CD4-positive, alpha-beta T cell treated with Interleukin-12 subunit alpha and Interleukin-12 subunit beta, for 1 hour (primary cell): ENCODE measurements around the gene SLC4A8.
A peak's percentile ranks its signal among the peaks of the same experiment; 100 is the strongest.

Experiments used
- DNase-seq: peaks from one replicate; pipeline ENCODE4 v3.0.0-alpha.2; 2020

The SLC4A8 gene

DNA sequence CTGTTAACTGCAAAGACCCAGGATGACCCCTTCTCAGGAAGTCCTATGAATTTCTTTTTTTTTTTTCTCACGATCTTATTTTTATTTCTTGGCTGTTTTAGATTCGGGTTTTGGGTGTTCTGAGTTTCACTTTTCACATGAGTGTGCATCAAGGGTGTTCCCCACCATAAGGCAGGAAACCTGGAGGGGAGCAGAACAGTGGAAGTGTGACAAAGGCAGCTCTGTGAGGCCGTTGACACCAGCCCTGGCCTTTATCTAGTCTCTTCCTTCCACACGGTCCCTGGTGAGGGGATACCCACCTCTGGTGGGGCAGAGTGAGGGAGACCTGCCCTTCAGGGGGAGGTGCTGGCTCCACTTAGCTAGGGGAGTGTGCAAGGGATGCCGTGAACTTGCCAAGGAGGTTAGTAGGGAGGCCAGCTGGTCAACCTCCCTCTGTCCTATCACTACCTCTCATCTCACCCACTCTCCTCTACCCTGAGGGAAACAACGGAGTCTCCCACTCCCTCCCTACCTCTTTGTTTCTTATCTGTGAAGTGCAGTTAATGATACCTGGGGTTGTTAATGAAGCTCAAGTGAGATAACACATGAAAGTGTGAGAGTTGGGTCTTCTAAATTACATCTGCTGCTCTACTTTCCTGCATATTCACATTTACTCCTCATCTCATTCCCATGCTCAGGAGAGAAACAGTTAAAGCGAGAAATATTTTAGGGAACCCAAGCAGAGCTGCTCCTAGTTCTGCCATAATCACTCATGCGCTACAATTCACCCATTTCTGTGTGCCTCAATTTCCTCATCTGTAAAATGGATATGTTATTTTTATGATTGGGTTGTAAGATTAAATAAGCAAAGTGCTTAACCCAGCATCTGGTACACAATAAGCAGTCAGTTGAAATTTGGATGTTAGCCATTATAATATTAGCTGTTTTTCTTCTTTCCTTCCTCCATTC is 29.1 kb upstream of the SLC4A8 start:
- DNase-seq = peak; percentile 28

DNA sequence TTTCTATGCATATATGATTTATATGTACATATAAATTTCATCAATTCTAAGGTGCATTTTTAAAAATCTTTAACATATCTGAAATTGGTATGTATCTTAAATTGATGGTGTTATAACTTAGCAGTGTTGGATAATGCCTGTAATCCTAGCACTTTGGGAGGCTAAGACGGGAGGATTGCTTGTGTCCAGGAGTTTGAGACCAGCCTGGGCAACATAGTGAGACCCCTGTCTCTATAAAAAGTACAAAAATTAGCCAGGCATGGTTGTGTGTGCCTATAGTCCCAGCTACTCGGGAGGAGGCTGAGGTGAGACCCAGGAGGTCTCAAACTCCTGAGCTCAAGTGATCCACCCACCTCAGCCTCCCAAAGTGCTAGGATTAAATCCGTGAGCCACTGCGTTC is 27.0 kb upstream of the SLC4A8 start:
- DNase-seq = no peak

GRCh38 chr12:51399891-51400290 is 24.7 kb upstream of the SLC4A8 start:
- no peak for DNase-seq

DNA sequence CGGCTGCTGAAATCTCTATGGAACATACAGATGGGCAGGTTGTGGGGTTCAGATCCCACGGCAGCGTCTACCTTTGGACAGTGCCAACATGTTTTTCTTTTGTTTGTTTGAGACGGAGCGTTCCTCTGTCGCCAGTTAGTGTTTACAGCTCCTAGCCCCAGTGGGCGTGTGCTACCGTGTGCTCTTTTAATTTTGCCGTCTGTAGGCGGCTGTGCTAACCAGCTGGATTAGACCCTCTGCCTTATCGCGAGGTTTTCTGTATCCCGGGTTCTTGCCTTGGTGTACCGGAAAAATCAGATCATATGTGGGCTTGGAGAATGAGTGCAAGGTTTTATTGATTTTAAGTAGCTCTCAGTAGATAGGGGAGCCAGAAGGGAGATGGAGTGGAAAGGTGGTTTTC is 23.6 kb upstream of the SLC4A8 start:
- no peak for DNase-seq

- no peak for DNase-seq
Observed at GRCh38 chr12:51401486-51401885, 23.1 kb upstream of the SLC4A8 start.

DNA sequence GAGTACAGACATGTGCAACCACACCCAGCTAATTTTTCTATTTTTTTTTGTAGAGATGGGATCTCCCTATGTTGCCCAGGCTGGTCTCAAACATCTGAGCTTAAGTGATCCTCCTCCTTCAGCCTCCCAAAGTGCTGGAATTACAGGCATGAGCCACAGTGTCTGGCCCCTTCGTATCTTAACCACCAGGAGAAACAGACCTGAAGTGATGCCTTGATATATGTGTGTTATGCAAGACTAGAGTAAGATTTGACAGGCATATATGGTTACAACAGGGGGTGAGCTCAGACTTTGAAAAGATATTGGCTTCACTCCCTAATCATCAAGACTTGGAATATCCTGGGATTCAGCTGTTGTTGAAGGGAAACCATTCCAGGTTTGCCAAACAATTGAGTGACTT is 22.7 kb upstream of the SLC4A8 start:
- no peak for DNase-seq

GRCh38 chr12:51403159-51403558 is 21.5 kb upstream of the SLC4A8 start:
- no peak for DNase-seq

GRCh38 chr12:51403681-51404136 is 20.9 kb upstream of the SLC4A8 start:
- DNase-seq = no peak

DNA sequence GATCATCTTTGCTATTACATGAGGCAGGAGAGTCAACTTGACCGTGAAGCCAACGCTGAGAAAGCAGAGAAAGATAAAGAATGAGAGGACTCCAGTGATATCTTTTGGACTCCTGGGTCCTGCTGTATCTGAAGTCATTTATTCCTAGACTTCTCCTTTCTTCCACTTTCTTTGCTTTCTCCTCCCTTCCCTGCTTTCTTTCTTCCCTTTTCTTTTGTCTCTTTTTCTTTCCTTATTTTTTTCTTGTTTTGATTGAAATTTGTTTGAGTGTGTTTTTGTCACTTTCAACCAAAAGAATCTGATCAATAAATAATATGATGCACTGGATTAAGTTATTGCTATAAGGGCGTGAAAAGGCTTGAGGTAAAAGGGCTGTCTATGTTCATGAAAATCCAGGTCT is 20.0 kb upstream of the SLC4A8 start:
- no peak for DNase-seq

DNA sequence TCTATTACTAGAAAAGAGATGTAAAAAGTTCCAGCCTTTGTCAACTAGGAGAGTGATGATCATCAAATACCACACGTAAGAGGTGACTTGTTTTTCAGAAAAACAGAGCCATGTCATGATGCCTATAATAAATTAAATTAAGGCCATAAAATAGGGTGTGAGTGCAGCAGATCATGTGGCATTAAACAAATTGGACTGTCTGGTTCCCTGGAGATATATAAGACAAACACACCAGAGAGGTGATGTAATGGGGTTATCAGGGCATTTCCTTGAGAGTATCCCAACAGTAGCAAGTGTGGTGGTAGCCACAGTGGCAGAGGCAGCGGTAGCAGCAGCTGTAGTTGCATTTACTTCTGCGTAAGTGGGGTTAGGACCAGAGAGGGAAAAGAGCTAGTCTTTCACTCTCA is 18.8 kb upstream of the SLC4A8 start:
- no peak for DNase-seq

DNA sequence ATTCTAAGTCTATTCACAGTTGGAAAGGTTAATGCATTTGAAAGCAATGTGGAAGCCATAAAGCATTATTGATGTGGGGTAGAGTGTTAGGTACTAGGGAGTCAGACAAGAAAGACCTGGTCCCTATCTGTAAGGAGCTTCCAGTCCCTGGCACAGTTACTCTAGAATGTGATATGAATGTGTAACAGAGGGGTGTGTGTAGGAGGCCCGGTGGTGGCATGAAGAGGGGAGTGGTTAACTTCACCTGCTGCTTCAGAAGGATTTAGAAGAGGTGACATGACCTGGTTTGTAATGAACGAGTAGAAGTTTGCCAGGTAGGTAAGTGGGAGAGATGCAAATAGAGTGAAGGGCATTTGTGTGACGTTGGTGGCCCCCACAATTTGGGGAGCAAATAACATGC is 18.3 kb upstream of the SLC4A8 start:
- DNase-seq = no peak

- DNase-seq = no peak
Observed at GRCh38 chr12:51406859-51407258, 17.8 kb upstream of the SLC4A8 start.

- no peak for DNase-seq
Observed at GRCh38 chr12:51407604-51408003, 17.0 kb upstream of the SLC4A8 start.

GRCh38 chr12:51409846-51410245 is 14.8 kb upstream of the SLC4A8 start:
- no peak for DNase-seq

- no peak for DNase-seq
Observed at GRCh38 chr12:51413149-51413548, 11.5 kb upstream of the SLC4A8 start.

DNA sequence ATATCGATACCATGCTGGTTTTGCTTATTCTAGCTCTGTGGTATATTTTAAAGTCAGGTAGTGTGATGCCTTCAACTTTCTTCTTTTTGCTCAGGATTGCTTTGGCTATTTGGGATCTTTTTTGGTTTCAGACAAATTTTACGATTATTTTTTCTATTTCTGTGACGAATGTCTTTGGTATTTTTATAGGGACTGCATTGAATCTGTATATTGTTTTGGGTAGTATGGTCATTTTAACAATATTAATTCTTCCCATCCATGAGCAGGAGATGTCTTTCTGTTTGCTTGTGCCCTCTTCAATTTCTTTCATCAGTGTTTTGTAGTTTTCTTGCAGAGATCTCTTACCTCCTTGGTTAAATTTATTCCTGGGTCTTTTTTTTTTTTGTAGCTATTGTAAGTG is 10.8 kb upstream of the SLC4A8 start:
- DNase-seq = no peak

GRCh38 chr12:51415931-51416330 is 8.7 kb upstream of the SLC4A8 start:
- DNase-seq = no peak

GRCh38 chr12:51417826-51418225 is 6.8 kb upstream of the SLC4A8 start:
- DNase-seq = no peak

DNA sequence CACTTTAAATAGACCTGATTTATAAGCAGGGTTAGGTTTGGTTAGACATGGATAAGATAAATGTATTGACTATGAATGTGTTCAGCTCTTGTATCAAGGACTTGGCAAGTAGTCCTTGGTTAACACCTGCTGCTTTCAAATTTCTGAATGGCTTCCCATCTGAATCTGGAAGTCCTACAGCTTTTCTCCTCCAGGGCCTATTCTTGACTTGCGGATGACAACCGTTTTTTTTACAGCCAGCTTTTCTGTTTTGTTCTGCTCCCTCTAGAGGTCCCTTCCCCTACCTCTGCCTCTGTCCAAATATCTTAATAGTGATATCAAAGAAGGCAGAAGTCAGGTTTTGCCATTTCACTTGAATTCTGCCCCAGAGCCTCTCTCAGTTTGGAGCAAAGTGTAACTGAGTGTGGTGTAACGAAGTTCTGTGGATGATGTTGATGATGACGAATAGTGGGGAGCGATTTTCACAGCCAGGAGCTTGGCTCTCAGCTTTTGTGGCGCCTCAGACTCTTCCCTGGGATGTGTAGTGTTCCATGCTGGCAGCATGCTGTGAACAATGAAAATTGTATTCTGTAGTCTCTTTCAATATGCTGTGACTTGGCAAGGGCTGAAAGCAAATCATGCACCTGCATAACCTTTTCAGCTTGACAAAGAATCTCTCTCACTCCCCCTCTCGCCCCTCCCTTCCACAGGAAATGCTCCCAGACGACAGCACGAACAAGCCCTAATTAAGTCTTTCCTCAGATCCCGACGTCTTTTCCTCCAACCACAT is 5.0 kb upstream of the SLC4A8 start:
- no peak for DNase-seq

DNA sequence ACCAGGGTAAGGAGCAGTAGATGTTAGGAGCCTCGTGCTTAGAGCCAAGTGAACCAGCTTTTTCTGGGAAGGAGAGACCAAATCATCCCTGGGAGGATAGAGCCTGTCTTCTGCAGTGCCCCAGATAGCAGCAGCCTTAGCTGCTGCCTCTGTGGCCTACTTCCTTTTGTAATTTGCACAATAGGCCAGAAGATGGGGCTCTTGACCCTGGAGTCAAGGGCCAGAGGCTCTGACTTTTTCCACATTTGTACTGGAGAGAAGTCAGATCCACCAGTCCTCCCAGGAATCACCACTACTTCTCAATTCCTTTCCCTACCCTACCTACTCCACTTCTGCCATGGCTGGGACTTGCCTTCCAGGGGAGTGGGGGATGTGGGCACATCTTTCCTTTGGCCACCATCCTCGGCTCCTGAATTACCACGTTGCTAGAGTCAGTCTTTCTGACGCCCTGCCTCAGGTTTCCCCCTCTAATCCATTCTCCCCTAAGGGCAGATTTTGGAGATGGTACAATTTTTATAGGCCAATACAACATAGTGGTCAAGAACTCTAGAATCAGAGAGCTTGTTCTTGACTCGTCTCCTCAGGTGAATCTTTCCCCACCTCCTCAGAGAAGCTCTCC is 3.3 kb upstream of the SLC4A8 start:
- DNase-seq = peak; percentile 68

DNA sequence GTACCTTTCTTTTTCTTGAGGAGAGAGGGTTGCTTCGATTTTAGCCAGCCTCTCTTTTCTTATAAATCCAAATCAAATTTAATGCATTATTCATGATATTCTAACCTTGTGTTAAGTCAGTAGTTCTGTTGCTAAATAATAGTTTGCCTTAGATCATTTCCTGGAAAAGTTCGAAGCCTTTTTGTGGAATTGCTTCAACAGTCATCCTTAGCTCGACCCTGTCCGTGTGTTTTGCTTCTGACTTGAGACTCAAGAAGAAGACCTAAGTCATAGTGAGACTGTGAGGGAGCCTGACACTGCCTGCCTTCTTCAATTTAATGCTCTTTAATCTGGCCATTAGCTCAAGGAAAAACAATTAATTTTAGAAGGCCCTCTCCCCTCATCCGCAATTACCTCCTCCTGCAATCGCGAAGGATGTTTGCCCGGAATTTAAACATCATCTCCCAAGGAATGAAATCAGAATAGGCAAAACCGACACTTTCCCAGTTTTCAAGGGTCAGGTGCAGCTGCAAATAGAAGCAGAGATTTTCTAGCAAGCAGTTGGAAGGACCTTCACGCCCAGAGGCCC is 453 bp upstream of the SLC4A8 start:
- DNase-seq = no peak

DNA sequence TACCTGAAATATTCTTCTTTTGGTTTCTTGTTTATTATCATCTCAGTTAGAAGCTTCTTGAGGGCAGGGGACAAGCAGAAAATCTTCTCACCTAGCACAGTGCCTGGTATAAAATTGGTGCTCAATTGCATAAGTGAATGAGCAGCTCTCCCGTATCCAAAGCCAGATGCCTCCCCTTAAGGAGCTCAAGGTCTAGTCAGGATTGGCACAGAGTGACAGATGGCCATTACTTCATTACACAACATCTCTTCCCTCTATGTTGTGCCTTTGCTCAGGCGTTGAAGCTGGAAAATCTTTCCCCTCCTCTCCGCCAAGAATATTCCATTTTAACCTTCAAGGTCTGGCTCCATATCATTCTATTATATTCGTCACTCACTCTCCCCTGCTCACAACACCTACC is 3.6 kb downstream of the SLC4A8 start:
- no peak for DNase-seq

DNA sequence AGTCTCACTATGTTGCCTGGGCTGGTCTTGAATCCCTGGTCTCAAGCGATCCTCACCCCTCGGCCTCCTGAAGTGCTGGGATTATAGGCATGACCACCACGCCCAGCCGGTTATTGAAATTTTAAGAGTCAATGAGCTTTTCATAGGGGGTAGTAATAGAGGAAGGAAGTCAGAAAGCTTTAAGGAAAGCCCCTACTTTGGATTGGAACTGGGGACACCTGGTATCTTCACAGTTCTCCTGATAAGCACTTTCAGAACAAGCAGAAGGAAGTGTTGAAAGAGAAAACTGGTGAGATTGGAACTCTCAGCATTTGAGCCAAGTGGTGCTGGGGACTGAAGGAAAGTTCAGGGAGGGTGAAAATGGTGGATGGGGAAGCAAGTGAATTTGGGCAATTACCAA is 5.1 kb downstream of the SLC4A8 start:
- DNase-seq = no peak
